GM18508 (cell line): ENCODE results near the gene MARVELD1.

Experiments
- ATAC-seq: cut with Tn5 transposase; IDR thresholded peaks from one replicate; pipeline ENCODE4 v1.9.1; 2021; ENCODE audit warnings: moderate number of reproducible peaks; ENCODE audit not compliant: insufficient read depth, unreplicated experiment

MARVELD1 gene

DNA sequence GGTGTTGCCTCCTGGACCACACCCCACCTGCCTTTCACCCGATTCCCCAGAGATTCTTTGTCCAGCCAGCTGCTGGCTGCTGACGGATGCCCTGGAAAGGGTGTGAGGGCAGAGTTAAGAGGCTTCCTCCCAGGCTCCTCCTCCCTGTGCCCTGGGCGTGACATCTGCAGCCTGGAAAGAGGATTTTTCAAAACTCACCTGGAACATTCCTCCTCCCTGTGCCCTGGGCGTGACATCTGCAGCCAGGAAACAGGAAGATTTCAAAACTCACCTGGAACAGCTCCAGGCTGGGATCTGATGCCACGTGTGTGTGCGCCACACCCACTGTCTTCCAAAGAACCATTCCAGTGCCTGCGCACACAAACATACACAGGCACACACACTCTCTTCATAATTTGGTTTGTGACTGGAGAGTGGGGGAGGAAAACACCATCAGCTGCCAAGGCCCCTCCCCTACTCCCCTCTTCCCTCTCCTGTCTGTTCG is 5.2 kb downstream of the MARVELD1 start:
- ATAC-seq: no peak

DNA sequence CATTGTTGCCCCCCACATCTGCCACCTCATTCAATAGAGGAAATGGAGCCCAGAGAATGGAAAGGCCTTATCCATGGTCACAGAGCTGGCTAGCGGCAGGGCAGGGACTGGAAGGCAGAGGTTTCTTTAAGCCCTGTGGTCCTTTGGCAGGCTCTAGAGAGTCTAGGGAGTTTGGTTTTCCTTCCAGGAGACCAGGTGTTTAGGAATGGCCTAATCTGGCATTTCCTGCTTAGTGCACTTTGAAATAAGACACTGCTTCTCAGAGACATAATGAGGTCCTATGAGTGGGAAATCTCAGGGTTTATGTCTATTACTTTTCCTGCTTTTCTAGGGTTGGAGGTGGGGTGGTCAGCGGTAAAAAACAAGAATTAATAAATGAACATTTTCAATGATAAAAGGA is 6.1 kb downstream of the MARVELD1 start:
- ATAC-seq: no peak

DNA sequence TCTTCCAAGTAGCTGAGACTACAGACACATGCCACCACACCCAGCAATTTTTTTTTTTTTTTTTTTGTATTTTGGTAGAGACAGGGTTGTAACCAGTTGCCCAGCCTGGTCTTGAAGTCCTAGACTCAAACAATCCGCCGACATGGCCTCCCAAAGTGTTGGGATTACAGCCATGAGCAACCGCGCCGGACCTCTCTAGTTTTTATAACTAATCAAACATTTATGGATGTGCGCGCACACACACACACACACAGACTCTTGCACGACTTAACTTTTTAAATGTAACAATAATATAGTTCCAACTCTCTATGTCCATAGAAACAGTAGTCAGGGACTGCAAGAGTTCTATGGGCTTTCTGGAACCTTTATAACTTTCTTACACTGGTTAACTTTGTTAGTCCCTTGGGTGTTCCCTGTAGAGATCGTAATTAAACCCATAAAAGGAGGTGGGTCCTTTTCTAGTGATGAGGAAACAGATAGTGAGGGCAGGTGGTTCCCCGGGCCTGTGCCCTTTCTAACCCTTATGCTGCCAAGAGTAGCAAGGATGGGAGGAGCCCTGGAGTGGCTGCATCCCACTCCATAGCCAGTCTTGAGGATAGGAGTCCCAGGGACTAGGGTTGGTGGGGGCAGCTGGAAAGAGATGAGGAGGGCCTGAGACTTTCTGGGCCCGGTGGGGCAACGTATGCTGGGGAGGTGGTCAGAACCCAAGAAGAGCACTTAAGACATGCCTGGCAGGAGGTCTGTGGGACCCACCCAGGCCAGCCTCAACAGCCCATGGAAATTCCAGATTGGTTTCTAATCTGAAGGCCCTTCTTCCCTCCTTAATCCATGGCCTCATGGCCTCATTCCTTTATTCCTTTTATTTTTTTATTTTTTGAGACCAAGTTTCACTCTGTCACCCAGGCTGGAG is 8.6 kb downstream of the MARVELD1 start:
- ATAC-seq: no peak

DNA sequence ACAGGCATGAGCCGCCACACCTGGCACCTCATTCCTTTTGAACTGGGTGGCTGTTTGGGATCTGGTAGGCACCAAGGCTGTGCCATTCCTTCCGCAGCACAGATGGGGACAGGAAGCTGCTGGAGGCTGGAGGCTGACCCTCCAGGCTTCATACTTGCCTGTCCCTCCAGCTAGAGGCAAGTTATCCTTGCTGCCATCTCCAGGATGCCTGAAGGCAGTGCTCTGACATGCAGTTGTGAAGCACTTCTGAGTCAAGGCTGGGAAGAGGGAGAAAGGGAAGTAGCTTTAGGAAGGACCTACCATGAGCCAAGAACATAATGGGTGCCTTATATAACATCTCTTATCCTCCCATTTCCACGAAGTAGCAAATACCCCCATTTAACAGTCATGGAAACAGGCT is 9.5 kb downstream of the MARVELD1 start:
- ATAC-seq: no peak

DNA sequence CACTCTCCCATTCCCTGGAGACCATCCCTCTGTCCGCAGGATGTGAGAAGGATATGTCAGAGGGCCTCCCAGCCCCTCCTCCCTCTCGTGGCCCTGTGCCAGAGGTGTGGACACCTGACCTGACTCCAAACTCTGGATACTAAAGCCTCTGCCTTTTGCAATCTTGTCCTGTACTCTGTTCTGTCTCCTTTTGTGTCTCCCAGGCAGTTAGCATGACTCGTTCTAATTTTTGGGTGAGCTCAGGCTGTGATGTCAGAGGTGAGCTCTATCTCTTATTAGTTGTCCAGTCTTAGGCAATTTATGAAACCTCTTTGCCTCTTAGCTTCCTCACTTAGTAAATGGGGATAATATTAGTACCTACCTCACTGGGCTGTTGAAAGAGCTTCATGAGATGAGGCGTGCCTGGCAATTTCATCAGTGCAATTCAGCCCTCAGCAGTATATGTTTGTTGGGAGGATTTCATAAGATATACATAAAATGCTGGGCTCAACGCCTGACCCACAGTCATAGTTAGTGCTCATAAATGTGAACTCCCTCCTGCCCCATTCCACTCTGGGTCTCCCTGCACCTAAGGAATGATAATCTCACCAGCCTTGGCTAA is 10.9 kb downstream of the MARVELD1 start:
- ATAC-seq: no peak

DNA sequence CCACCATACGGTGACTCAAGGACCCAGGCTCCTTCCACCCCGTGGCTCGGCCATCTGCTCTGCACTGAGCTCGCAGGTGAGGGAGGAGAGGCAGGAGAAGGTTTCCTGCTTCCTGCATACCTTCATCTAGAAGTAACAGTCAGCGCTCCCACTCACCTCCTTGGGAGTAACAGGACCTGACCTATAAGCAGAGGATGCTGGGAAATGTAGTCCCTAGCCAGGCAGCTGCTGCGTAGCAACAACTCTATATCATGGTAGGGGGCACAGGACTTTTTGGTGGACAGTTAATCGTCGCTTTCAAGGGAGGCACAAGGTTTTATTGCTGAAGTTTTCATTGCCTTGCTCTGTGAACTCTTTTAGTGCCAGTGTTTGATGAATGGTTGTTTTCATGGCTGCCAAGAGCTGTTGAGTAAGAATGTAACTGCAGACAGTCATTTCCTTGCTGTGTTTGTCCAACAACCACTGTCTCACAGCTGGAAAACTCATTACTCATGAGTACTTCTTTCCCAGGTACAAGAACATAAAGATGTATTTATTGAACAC is 13.2 kb downstream of the MARVELD1 start:
- ATAC-seq: no peak

DNA sequence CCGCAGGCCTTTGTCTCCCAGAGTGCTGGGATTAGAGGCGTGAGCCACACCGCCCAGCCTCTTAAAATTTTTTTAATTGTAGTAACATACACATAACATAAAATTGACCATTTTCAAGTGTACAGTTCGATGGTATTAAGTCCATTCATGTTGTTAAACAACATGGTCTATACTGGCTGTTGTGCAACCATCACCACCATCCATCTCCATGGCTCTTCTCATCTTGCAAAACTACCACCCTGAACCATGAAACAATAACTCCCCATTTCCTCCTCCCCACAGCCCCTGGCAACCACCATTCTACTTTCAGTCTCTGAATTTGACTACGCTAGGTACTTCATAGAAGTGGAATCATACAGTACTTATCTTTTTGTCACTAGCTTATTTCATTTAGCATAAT is 15.5 kb downstream of the MARVELD1 start:
- no peak for ATAC-seq

DNA sequence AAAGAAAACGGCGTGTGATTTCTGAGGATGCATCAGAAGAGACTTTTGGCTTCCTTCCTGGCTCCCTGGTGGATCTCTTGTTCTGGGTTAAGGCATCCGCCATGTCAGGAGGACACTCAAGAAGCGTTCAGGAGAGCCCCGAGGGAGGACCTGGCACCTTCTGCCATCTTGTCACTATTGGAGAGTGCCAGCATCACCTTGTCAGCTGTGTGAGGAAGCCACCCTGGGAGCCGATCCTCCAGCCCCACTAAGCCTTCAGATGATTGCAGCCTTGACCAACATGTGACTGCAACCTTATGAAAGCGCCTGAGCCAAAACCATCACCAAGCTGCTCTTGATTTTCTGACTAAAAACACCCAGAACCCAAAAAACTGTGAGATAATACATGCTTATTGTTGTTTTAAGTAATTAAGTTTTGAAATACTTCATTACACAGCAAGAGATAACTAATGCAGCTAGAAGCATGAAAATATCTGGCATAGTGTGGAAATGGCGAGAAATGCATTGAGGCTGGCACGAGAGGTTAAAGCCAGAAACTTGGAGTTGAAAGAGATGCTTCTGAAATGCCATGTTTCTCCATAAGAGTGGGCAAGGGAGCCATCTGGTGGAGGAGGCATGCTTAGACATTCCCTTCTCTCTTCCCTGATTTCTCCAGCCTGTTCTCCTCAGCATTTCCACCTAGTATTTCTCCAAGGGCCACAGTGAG is 18.0 kb downstream of the MARVELD1 start:
- no peak for ATAC-seq

DNA sequence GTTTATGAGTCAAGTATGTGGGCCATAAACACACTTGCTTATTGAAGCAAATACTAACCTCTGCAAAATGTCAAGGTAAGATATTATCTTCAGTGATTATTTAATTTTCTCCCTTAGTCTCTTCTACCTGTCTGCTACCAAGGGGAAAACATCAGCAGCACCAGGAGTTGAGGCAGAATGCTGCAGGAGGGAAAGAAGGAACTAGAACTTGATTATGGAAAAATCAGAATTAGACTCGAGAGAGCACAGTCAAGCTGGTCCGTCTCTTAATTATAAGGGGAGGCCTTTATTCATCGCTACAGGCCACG is 18.5 kb downstream of the MARVELD1 start:
- ATAC-seq: no peak

DNA sequence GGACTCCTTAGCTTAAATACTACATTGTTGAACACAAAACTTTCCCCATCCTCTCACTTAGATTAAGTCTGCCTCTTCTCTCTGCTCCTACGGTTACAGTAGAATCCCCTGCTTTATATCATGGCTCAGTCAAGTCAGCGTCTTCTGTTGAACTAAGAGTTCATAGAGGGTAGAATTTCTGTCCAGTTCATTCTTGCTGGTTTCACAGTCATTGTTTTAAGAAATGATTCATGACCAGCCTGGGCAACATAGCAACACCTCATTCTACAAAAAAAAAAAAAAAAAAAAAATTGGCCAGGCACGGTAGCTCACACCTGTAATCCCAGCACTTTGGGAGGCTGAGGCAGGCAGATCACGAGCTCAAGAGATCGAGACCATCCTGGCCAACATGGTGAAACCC is 19.7 kb downstream of the MARVELD1 start:
- ATAC-seq: no peak

DNA sequence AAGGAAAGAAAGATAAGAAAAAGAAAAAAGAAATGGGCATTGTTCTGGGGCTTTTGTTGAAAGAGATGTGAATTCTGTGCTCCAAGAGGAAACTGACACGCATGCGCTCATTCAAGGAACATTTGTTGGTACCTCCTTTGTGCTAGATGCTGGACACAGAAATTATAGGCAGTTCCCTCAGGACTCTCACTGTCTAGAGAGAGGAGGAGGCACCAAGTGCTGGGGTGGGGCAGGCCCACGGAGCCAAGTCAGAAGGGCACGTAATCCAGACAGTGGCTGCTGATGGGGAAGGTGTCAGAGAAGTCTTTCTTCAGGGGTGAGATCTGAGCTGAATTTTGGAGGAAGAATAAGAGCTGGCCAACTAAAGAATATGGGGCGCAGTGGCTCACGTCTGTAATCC is 20.5 kb downstream of the MARVELD1 start:
- no peak for ATAC-seq

DNA sequence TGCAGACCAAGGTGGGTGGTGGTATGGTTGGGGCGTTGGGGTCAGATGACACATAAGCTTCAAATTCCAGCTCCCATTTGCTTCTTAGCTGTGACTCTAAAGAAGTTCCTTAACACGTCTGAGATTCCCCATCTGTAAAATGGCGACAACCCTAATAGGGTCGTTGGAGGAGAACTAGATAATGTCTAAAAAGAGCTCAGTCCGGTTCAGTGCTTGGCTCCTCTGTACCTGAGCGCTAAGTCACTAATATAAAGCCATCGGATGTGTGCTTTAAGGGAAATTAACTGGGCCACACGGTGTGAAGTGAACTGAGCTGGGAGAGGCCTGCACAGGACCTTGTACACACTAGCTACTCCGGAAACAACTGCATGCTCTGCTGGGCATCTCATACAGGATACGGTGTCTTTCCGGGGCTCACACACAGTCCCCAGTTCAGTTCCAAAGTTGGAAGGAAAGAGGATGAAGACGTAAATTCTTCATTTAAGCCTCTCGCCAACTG is 22.9 kb downstream of the MARVELD1 start:
- no peak for ATAC-seq

DNA sequence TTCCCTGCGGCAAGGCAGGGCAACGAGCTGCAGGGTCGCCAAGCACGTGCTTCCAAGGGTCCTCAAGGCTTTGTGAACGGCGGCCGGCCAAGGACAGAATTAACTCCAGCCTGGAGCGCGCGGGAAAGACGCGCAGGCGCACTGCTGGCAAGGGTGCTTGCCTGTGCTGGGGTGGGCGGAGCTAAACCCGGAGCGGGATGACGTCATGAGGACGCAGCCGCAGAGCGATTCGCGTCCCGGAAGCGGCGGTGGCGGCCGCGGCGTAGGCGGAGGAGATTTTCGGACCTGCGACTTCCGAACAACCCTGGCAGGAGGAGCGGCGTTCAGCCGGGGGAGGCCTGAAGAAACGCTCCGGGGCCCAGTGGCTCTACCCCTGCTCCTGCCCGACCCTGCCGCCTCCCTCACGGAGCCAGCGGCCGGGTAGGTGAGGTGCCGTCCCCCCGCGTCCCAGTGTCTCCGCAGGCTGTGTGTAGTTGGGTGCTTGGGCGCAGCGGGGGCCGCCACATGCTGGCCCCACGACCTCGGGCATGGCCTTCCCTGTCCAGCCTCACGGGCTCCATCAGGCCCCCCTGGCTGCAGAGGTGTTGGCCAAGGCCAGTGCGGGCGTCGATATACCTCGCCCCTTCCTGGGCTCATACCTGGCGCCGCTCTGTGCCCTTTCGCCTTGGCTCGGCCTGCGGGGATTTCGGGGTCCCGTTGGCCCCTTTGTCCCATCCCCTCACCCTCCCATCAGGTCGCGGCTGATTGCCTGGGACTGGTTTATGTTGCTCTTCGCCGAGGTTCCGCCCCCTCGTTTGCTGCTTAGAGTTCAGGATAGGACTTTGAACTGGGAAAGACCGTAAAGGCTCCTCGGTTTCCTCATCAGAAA is 23.6 kb downstream of the MARVELD1 start, which contains the start of gene ZFYVE27:
Gene ZFYVE27 (plus strand): TSS at position 227 of the 868 bp plus-strand sequence. CDS start 1,350 bp downstream, outside the sequence.
- ATAC-seq: peak; percentile 53

DNA sequence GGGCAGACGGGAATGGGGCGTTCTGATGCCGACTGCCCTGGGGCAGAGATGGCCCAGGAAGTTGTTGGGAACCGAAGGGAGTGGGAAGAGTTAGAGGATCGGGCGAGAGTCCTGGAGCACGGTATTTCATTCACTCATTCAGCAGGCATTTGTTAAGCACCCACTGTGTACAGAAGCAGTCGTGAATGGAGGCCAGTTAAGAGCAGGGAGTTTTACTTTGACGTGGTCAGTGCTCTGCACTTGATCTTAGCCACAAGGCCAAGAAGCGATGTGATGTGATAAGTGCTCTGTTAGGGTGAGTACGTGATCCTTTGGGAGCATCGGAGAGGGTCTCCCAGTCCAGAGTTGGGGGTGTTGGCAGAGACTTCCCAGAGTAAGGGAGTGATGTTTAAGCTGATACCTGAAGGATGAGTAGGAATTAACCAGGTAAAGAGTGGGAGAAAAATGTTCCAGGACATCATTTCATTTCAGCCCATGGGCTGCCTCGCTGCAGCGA is 24.3 kb downstream of the MARVELD1 start:
- ATAC-seq: peak; percentile 18

DNA sequence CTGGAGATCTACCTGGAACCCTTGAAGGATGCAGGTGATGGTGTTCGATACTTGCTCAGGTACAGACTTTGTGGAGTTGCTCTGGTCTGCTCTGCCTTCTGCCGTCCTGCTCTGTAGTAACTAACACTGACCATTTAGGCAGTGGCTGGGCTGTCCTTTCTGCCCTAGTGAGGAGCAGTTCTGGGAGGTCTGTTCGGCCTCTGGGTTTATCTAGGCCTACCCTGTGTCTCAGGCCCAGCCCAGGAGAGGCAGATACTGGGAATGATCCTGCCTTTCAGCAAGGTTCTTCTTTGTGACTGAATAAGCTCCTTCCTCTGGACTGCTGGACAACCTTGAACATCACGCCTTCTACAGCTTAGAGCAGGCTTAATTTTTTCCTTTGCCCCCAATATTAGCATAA is 25.1 kb downstream of the MARVELD1 start:
- no peak for ATAC-seq

DNA sequence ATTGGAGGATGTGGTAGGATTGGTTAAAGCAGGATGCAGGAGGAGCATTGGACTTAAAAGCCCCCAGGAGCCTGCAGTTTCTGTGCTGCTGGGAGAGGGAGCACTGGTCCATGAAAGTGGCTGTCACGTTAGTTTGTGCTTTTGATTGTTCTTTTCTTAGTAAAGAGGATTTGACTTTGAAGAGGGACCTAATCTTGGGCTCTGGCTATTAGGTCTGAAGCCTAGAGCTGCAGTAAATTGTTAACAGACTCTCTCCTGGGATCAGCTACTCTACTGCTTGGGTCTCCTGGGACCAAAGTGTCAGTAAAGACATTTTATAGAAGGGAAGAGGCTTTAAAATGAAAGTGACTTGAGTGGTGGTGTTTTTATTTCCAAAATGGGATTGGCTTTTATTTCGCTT is 27.1 kb downstream of the MARVELD1 start:
- ATAC-seq: no peak

DNA sequence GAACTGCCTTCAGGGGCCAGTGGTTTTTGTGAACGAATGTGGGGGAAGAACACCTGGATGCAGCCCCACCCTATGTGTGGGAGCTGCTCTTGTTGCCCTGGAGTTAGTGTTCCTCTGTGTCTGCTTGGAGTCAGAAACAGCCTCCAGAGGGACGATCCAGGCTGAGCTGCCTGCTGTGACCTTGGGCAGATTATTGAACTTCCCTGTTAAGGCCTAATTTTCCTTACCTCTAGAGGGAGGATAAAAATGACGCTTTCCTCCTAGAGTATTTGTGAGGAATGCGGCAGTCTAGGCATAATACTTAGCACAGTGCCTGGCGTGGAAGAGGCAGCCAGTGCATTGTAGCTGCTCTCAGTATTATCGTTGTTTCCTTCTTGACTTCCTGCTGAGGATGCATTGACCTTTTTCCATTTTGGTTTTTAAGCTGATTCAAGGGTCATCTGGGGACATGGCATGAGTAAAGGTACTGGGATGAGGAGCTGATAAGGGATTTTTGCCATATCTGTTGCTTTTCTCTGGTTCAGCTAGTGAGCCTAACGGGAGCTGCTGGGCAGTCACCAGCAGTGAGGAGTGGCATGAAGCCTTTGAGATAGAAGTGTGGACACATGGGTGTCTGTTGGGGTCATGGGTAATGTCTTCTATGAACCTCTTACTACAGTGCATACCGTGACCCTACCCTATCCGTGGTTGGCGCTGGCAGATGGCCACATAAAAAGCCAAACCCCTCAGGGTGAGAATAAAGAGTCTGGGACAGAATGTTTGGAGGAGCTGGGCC is 29.8 kb downstream of the MARVELD1 start:
- no peak for ATAC-seq

DNA sequence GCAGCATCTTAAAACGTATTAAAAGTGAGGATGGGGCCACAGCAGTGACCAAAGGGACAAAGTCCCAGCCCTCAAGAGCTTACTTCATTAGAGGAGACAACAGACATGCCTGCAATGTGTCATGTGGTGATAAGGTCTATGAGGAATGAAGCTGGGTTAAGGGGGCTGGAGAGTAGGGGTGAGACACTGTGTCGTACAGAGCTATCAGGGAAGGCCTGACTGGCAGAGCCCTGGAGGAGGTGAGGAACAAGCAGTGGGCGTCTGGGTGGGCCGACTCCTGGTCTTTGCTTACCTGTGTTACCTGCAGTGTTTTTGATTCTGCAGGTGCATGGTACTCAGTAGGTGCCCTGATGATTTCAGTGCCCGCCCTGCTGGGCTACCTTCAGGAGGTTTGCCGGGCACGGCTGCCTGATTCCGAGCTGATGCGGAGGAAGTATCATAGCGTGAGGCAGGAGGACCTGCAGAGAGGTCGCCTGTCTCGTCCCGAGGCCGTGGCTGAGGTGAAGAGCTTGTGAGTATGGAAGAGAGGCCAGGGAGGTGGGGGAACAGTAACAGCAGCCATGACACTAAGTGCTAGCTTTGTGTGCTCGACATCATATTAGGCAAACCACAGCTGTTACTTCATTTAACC is 31.0 kb downstream of the MARVELD1 start:
- no peak for ATAC-seq
